NOMO-1 treated with dmso at 0.1 percent for 144 hours (cell line): ENCODE results near the gene OLFM2.
"Not testable (repeated sequence)": the region's sequence is repeated elsewhere in the genome, so short reads cannot be mapped to it uniquely, and the experiment has no call there.

Experiments
- DNase-seq: peaks from one replicate; lab custom pipeline; 2025; ENCODE audit not compliant: unreplicated experiment; lab: John Stamatoyannopoulos, UW

The OLFM2 gene

DNA sequence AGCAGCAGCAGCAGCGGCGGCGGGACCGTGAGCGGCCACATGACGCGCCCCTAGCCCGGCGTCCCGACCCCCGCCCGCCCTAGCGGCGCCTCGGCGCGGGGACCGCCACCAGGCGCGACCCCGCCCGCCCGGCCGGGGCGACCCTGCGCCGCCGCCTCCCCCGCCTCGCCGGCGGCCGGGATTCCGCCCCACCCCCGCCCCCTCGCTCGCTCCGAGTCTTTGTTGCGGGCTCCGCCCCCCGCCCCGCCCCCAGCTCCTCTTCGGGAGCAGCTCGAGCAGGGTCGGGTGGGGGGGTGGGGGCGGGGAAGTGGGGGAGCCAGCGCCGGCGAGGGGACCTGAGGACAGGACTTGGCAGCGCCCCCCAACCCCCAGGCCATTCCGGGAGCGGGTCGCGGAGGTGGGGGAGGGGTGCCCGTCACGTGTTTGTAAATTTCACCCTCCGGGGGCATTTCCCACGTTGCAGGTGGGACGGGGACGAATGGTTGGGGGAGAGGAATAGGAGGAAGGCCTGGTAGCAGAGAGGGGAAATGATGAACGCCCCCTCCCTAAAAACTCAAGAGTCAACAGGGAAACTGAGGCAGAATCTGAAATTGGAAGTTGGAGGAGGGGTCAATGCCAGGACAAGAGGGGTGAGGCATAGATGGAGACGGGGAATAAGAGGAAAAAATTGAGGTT lies at the start of gene OLFM2:
OLFM2 (minus strand) TSS at position 190 of the 675 bp plus-strand sequence; CDS start at position 41, 149 bp downstream.
- DNase-seq = no peak

DNA sequence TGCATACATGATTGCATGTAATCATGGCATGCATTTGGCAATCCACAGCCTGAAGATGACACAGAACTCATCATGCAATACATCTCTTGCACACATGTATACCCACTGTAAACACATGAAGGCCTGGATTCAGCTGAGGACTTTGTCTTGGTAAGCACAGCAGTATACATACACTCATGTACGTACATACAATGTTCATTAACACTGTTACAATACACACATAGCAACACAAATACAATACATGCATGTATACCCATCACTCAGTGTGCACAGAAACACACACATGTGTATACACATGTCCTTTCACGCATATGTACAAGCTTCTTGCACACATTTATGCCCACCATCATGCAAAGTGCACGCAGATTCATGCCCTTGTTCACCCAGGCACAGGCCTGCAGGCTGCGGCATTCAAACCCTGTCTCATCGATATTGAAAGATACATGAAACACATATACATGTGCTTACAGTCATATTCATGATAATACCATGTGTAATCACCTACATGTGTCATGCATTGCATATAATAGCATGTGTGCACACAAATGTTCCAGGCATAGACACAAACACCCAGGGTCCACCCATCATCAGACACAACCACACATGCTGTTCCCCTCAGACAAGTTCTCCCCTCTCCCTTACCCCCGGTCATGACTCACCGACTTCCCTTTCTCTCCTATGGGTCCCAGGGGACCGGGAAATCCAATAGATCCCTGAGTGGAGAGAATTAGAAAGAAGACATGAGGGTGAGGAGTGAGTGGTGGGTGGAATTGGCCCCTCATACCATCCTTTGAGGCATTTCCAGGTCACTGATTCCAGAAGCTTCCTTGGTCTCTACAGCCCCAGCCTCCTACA lies 45.3 kb upstream of the OLFM2 start:
- DNase-seq = no peak

DNA sequence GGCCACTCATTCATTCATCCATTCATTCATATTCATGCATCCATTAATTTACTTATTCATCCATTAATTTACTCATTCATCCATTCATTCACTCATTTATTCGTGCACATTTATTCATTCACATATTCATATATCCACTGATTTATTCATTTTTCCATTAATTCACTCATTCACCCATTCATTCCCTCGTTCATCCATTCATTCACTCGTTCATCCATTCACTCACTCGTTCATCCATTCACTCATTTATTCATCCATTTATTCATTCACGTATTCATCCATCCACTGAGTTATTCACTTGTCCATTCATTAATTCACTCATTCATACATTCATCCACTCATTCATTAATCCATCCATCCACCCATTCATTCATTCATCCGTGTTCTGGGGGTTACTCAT lies 35.8 kb upstream of the OLFM2 start:
- no peak for DNase-seq

DNA sequence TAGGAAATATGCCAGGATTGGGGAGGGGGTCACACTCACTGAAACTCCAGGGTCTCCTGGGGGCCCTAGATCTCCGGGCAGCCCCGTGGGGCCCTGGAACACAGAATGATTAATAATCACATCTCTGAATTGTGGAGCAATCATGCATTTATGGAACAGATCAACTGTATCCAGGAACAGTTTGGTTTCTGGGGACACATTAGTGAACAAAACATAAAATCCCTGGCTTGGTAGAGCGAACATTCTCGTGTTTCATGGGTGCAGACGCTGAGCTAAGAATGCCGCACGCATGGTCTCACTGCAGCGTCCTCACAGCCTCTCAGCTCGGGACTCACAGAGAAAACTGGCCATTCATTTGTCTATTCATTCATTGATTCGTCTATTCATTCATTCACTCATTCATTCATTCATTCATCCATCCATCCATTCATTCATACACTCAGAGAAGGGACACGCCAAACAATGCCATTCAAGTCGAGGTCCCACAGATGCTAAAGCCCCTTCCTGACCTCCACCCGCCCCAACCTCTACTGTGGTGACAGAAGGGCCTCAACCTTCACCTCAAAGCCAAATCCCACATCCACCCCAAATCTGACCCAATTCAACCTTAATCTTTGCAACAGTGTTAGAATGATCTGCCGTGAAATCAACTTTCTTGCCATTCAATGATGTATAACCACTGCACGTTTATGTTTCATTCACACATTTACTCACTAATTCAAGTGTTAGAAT lies 35.0 kb upstream of the OLFM2 start:
- DNase-seq = no peak

DNA sequence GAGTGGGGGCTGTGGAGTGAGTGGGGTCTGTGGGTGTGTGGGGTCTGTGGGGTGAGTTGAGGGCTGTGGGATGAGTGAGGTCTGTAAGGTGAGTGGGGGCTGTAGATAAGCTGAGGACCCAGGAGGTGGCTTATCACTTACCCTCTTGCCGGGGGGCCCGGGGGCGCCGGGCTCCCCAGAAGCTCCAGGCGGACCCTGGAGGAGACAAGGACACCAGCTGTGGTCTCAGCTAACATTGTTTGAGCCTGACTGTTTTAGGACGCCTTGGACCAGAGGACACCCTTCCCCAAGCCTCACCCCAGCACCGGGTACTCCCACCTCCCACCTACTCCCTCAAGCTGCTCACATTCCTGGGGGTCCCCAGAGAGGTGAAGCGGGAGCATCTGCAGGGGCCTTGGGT lies 34.2 kb upstream of the OLFM2 start:
- DNase-seq = no peak

DNA sequence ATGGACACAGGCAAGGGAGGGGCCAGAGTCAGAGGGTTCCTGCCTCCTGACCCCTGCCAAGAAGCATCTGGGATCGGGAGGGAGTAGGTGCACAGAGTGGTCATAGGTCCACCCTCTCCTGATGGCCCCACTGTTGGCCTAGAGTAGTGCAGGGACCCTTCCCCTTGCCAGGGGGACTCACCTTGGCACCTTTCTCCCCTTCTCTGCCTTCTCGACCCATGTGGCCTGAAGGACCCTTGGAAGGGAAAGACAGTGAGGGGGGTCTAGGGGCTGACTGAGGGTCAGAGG lies 33.3 kb upstream of the OLFM2 start:
- no peak for DNase-seq

DNA sequence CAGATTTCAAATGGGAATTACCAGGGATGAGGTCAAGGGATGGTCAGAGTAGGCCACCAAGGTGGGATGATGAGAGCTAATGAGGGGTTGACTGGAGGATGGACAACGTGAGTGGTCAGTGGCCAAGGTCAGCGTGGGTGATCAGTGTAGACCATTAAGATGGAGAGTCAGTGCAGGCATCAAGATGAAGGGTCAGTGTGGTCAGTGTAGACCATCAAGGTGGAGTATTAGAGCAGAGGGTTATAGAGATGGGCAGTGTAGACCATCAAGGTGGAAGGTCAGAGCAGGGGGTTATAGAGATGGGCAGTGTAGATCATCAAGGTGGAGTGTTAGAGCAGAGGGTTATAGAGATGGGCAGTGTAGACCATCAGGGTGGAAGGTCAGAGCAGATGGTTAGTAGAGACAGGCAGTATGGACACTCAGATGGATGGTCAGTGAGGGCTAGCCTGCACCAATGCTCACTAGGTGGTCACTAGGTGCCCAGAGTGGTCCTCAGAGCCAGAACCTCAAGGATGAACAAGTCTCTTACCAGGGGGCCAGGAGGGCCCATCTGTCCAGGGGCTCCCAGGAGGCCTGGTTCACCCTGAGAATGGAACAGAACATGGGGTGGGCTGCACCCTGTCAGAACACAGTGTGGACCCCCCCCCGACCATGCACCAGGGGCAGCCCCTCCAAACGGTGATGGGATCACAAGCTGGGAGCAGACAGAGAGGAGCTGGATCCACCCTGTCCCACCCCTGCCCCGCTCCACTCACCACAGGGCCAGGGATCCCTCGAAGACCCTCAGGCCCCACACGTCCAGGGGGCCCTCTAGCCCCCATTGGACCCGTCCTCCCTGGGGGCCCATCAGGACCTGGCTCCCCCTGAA lies 32.7 kb upstream of the OLFM2 start:
- no peak for DNase-seq

DNA sequence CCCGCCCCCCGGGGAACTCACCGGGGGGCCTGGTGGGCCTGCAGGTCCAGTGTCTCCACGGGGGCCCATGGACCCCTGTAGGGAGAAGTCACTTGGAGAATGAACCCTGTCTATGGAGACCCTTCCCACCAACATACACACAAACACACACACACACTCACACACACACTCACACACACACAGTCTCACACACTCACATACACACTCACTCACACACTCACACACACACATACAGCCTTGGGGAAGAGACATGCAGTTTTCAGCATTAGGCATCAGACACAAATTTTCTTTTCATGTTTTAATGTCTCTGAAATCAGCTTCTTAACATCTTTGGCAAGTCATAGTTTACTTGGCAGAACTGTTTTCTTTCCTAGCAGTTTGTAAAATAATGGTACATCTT lies 31.0 kb upstream of the OLFM2 start:
- no peak for DNase-seq

DNA sequence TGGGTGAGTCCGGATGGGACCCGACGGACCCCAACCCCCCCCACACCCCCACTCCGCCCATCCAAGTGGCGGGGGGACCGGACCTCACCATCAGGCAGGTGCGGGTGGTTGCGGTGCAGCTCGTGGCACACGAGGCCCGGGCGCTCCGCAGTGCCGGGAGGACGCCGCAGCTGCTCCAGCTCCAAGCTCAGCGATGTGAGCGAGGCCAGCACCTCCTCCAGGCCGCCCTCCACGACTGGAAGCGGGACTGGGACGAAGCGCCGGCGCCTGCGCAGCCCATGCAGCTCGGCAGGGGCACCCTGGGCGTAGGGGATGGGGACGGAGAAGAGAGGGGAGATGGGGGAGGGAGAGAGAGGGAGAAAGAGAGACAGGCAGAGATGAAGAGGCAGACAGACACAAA lies 30.1 kb upstream of the OLFM2 start:
- no peak for DNase-seq

DNA sequence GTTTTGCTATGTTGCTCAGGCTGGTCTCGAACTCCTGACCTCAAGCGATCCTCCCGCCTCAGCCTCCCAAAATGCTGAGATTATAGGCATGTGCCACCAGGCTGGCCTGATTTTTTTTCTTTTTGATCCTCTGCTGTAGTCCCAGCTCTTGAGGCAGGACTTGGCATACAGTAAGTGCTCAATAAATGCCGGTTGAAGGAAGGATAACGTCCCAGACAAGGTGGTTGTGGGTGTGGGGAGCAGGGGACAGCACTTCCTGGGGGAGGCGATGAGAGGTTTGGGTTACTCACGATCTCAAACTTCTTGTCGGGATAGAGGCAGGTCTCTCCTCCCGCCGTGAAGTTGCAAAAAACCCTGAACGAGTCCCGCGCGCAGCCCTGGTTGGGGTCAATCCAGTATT lies 29.7 kb upstream of the OLFM2 start:
- no peak for DNase-seq

DNA sequence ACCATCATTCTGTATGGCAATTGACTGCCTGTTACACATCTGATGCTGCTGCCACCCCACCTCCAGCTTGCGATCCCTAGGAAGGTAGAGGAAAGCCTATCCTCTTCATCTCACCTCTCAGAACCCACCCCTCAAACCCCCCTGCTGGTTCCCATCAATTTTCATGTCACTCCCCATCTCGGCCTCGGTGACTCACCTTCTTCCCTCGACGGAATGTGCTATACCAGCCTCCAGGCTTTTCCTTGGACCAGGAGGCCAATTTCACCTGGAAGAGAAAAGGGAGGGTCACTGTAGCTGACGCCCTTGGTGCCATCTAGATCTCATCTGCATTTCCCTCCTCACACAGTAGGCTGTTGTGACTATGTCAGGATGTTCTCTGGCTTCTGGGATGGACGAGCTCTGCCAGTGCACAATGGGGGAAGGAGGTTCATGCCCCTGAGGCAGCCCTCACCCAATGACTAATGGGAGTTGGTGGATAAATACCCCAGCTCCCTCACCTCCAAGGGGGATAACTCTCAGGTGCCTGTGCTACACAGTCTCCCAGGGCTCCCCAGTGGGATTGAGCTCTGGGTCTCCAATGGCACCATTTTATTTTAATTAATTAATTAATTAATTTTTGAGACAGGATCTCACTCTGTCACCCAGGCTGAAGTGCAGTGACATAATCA lies 26.4 kb upstream of the OLFM2 start:
- no peak for DNase-seq

DNA sequence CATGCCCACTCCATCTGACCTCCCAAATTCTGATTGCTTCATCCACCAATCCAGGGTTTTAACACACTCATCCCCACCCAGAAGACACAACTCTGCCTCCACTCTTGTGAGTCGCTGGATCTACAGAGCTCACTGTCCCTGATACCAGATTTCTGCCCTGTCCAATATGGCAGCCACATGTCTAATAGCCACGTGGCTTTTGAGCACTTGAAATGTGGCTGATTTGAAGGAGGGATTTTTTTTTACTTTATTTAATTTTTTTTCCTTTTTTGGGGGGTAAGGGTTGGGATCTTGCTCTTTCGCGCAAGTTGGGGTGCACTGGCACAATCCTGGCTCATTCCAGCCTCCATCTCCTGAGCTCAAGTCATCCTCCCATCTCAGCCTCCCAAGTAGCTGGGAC lies 24.8 kb upstream of the OLFM2 start:
- DNase-seq = no peak

DNA sequence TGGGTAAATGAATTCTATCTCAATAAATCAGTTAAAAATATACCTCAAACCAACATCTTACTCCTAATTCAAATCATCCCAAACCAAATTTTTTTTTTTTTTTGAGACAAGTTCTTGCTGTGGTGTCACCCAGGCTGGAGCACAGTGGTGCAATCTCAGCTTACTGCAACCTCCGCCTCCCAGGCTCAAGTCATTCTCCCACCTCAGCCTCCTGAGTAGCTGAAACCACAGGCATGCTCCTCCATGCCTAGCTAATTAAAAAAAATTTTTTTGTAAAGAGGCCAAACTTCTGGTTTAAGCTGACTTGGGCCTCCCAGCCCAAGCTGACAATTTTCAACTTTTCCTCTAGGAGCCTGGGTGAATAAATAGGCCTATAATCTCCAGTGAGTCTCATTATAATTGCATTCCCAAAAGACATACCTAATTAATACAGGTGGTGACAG lies 22.1 kb upstream of the OLFM2 start:
- DNase-seq = no peak

DNA sequence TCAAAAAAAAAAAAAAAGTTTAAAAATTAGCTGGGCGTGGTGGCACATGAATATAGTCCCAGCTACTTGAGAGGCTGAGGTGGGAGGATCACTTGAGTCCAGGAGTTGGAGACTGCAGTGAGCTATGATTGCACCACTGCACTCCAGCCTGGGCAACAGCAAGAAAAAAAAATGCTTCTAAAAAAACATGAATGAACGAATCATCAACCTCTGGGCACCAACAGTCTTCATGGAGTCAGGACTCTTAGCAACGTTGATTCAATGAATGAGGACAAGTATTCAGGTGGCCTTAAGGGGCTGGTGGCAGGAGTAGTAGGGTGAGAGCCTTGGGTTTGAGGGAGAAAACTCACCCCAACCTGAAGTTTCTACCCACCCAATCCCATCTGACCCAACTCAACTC lies 20.6 kb upstream of the OLFM2 start:
- DNase-seq = no peak

DNA sequence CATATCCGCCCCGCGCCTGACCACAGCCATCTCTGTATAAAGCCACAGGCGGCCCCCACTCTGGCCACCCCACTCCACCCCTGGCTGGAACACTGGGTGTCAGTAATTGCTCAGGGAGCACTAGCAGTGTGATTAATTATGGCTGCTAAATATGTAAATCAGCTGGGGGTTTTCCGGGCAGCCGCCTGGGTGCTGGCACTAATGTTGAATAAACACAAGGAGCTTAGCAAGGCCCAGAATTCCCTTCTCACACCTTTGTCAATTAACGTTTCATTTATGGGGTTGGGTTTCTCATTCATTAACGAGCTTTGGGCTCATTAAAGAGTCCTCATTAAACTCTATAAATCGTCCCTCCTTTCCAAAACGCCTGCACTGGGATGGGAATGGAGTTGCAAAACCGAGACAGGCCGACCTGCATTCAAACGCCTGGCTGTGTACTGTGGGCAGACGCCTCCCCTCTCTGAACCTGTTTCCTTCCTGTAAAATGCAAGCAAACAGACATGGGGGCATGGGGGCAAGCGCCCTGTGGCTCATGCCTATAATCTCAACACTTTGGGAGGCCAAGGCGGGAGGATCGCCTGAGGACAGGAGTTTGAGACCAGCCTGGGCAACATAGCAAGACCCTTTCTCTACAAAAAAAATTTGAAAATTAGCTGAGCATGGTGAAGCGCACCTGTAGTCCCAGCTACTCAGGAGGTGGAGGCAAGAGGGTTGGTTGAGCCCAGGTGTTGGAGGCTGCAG lies 17.7 kb upstream of the OLFM2 start:
- no peak for DNase-seq

DNA sequence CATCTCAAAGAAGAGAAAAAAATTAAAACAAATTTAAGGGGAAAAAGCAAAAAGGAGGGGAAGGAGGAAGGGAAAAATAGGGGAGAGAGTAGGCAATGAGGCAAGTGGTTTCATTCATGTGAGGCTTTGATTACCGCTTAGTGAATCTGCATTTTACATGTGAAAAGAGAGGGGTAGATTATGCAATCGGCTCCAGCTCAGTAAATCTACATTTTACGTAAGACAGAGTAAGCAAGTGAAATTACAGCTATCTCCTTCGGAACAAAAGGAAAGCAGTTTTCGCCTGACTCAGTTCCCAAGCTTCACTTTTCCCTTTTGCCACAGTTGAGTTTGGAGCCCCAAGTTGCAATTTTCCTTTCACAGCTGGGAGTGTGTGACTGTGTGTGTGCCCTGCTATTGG lies 16.0 kb upstream of the OLFM2 start:
- no peak for DNase-seq

DNA sequence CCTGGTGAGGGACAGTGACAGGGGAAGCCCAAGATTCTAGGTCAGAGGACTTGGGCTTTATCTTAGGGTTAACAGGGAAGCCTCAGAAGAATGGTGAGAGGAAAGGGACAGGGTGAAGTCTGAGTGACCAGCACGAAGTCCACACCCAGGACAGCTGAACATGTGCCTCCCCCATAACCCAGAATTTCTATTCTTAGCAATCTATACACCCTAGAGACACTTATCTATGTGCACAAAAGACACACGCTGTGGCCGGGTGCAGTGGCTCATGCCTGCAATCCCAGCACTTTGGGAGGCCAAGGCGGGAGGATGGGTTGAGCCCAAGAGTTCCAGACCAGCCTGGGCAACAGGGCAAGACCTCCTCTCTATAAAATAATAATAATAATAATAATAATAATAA lies 11.1 kb upstream of the OLFM2 start:
- no peak for DNase-seq

DNA sequence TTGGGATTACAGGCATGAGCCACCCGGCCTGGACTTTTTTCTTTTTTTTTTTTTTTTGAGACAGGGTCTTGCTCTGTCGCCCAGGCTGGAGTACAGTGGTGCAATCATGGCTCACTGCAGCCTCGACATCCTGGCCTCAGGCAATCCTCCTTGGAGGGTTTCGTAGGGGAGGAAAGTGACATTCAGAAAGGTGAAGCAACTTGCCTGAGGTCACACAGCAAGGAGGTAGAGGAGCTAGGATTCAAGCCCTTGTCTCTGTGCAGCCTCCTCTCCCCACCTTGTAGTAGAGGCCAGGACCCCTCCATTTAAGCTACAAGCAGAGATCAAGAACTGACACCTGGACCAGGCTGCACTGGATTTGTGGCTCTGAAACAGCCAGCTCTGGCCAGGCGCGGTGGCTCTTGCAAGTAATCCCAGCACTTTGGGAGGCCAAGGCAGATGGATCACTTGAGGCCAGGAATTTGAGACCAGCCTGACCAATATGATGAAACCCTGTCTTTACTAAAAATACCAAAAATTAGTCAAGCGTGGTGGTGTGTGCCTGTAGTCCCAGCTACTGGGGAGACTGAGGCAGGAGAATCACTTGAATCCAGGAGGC lies 10.3 kb upstream of the OLFM2 start:
- DNase-seq = not testable (repeated sequence)

DNA sequence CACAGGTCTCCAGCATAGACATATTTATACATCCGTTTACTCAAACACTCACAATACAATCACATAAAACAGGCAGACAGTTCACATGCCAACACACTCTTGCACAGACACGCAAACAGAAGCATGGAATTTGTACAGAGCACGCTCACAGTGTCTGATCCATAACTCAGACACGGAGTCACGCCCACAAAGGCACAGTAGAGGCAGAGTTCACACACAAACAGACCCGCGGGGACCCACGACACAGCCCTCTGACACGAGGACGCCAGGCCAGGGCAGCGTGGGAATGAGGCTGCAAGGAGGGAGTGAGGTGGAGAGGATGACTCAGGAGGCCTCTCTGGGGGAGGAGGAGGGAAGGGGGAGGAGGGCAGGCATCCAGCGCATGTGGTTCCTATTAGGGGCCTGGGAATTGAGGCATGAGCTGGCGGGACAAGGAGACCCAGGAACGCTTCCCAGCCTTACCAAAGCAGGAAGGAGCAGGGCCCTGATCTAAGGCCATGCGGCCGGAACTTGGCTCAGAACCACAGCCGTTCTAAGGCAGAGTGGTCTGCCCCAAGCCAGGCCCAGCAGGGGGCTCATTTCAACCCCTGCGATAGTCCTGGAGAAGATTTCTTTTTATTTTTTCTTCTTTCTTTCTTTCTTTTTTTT lies 9.1 kb upstream of the OLFM2 start:
- no peak for DNase-seq
